Measurements from ENCODE around the gene TMEM120B.

DNA sequence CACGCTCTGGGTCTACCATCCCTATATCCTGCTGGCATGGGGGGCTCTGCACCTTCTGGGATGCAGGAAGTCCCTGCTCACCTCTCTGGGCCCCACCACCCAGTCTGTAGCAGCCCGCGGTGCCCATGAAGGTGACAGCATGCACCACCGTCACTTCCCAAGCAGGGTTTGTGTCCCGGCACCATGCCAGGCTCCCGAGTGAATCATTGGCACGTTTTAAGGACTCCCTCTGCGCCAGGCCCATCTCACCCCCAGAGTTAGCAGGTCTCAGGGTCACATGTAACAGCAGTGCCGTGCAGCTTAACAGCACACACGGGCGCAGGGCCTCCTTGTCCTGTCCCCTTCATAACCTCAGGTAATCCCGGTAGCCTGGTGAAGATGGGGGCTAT lies 111.2 kb downstream of the TMEM120B start:
- TF ChIP-seq, protein P1, sequence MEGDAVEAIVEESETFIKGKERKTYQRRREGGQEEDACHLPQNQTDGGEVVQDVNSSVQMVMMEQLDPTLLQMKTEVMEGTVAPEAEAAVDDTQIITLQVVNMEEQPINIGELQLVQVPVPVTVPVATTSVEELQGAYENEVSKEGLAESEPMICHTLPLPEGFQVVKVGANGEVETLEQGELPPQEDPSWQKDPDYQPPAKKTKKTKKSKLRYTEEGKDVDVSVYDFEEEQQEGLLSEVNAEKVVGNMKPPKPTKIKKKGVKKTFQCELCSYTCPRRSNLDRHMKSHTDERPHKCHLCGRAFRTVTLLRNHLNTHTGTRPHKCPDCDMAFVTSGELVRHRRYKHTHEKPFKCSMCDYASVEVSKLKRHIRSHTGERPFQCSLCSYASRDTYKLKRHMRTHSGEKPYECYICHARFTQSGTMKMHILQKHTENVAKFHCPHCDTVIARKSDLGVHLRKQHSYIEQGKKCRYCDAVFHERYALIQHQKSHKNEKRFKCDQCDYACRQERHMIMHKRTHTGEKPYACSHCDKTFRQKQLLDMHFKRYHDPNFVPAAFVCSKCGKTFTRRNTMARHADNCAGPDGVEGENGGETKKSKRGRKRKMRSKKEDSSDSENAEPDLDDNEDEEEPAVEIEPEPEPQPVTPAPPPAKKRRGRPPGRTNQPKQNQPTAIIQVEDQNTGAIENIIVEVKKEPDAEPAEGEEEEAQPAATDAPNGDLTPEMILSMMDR (IDR thresholded peaks at IDR 0.05), result no peak
- no peak for TF ChIP-seq POLR2A (IDR thresholded peaks at IDR 0.05)

Measured in body of pancreas (tissue), 4 donors.